GM19397 (cell line): ENCODE data around the gene OTX2.

ENCODE experiments used
- ATAC-seq: cut with Tn5 transposase; IDR thresholded peaks from one replicate; pipeline ENCODE4 v1.9.1; 2021; ENCODE audit warnings: mild to moderate bottlenecking, moderate library complexity; ENCODE audit not compliant: unreplicated experiment

OTX2 gene

DNA sequence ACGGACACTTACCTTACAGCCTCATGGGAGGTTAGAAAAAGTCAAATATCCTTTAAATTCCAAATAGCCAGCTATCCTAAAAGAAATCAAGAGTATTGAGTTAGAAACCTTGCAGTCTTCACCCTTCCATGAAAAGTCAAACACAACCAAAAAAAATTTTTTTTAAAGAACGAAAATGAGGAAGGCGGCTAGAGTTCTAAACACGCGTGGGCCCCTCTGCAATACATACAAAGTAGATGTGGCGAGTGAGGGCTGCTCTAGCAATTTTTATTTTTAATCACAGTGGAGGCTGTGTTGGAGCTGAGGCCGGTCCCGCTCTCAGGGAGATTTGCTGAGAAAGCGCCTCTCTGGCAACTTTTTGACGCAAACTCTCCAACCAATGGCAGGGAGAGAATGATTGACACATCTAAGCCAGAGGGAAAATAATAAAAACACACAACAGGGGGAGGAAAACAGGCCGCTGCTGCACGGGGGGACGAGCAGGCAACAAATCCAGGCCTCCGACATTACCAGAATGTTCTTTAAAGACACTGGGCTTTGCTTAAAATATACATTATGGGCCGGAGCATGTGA is at the start of gene OTX2:
Gene OTX2, minus strand, starts transcription at position 333 of the 573 bp plus-strand sequence. CDS start 5,023 bp downstream, outside the sequence.
- ATAC-seq = no peak

DNA sequence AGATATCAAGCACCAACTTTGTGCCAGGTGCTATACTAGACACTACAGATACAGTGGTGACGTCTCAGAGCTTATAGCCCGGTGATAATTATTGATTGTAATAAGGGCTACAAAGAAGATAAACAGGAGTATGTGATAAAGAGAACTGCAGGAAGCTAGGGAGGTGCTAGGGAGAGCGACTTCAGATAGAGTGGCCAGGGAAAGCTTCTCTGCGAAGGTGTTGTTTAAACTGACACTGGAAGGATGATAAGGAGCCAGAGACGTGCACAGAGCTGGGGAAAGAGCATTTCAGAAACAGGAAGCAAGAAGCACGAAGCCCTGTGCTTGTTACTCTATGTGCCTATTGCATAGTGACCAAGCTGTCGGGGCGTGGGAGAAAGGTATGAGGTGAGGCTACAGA is 48.1 kb upstream of the OTX2 start:
- ATAC-seq = no peak

DNA sequence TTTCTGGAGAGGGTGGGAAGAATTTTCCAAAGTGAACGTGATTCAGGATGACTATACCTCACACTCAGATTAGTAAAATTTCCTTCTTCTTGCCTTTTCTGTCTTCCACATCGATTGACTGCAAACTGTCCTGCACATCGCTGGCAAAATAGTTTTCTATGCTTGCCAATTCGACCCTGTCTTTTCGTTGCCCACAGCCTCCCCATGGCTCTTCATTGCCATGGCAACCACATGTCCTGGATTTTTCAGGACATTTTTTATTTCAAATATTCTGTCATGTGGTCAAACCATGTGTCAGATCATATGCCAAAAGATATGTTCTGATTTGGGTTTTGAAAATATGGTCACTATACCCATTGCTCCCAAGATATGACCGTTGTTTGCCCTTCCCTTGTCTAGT is 46.9 kb upstream of the OTX2 start:
- ATAC-seq = no peak

DNA sequence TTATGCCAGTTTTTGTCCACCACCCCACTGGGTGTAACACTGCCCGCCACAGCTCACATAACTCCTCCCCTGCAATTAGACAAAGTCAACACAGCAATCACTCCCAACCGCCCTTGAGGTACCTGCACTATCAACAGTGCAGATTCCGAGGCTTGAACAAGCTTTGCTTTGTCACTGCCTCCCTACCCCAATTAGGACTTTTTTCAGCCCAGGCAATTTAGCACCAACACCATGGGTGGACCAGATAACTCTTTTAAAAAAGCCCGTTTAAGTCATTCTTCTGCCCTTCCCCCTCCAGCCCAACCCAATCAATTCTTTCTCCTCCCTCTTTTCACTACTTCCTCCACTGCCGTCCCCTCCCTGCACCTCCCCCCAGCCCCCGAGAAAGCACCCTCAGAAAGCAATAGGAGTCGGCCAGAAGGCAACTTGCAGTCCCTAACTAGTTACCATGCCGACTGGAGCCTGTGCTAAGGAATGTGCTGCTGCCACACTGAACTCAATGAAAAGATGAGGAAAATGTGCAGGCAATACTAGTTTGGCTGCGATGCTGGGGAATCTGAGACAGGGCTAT is 45.7 kb upstream of the OTX2 start:
- no peak for ATAC-seq

DNA sequence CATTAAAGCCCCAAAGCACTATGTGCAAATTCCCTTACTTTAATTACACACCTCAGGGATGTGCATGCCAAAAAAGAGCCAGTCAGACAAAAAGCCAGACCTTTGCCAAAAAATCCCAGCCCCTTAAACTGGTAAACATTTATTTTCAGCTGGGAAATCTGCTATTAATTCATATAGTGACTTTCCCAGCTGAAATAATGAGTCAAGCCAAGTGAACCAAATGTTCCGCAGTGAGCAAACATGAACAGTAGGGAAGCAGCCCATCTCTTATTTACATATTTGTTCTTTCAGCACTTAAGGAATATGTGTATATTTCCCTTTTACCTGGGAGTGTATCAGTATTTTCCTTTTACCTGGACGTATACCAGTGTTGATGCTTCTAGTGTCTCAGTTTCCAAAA is 44.0 kb upstream of the OTX2 start:
- ATAC-seq = no peak

DNA sequence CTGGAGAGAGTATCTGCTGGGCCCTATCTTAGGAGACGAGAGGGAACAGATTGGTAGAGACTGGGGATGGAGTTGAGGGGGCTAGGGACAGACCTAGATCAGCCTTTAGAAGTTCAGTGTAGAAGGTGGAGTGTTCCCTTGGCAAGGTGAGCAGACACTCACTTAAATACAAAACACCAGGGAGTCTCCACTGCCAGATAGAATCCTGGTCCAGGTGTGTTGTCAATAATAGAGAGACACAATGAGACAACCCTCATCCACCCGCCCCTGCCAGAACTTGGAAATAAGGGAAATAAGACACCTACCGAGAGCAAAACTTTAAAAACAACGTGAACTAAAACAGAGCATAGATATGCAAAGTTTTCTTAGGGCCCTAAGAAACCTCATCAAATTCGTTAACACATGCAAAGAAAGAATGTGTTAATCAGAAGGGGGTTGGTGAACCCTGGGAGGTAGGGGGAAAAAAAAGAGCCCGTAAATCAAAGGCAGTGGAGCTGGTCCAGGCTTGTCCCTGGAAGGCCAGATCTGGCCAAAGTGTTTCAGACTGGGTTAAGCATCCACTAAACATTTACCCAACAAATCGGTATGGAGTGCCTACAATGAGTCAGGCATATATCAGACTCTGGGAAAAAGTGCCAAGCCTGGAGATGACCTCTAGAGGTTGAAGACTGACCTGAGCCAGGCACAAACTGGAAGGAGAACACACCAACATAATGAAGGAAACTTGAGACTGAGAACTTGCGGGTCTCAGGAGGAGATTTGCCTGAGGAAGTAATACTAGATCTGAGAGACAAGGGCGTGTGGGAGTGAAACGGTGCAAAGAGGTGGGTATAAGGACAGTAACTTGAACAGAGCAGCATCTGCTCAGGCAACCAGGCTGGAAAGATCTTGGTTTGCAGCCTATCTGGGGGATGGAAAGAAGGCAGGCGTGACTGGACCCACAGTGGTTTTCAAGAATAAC is 37.0 kb upstream of the OTX2 start:
- ATAC-seq = no peak

DNA sequence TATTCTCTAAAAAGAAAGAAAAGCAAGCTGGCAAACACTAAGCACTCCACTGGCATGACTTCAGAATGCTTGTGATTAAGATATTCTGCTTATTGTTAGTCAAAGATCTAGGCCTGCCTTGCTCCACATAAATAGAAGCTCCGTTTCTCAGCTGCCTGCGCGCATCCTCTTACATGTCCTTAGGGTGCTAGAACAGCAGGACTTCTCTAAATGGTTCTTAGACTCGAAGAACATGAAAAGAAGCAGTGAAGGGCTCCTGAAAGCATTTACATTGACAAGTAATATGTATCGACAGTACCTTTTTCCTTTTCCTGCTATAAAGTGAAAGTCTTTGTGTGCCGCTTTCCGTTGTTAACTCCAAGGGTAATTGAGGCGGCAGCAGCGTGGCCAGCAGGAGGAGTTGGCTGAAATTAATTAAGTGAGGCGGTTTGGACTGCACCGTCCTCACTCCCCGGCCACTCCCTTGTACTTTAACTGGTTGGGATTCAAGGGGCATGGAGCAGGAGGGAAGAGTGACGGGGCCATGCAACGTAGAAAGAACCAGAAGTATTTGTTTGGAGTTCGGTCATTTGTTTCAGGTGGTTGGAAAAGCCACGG is 34.2 kb upstream of the OTX2 start:
- no peak for ATAC-seq

DNA sequence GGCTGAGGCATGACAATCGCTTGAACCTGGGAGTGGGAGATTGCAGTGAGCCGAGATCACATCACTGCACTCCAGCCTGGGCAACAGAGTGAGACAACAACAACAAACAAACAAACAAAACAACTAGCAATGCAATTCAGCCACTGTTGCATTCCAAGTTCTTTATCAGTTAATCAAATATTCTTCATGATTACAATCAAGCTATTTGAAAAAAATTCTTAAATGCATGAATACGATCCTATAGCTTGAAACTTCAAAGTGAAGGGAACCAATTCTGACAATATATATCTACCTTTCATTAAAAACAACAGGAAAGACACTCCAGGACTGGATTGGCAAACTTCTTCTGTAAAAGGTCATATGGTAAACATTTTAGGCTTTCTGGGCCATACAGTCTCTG is 31.3 kb upstream of the OTX2 start:
- no peak for ATAC-seq

DNA sequence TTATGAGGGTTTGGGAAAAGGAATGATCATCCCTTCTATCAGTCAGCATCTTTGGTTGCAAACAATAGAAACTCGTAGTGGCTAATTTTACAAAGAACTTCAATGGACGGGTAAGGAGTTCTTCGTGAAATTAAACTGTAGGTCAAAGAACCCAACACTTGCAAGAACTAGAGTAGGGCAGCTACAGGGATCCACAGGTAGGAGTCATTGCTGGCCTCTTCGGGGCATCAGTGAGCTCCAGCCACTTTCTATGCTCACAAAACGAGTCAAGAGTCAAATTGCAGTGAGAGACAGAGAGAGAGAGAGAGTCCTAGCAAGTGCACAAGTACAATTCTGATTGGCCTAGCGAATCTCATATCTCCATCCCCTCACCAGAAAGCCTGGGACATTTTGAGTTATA is 29.9 kb upstream of the OTX2 start:
- no peak for ATAC-seq

DNA sequence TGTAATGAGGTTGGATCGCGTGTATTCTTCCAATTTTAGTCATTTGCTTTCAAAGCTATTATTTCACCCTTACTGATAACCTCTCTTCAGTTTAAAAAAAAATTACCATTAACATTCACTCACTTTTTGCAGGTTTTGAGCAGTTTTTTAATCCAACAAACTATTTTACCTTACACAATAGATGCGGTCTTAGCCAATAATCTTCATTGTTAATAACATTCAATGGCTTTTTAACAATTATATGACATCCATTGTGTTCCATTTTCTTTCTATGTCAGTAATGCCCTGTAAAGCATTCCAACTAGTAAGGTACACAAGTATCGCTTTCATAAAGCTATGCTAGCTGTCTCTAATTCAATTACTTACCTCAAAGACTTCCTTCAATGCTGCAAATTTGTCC is 18.9 kb upstream of the OTX2 start:
- no peak for ATAC-seq

DNA sequence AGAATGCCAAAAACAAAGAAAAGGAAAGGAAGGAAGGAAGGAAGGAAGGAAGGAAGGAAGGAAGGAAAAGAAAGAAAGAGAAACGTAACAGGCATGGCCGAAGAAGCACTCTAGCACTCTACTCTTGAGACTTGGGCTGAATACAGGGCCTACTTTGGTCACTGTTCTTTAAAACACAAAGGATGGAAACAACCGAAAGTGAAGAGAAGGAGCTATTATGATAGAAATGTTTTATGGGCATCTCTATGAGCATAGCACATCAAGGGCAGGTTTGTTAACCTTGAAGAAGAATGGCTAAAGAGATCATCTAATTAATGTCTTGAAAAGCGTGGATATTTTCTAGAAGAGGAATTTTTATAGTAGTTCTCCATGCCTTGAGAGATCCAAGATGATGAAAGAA is 15.9 kb upstream of the OTX2 start:
- ATAC-seq = no peak

DNA sequence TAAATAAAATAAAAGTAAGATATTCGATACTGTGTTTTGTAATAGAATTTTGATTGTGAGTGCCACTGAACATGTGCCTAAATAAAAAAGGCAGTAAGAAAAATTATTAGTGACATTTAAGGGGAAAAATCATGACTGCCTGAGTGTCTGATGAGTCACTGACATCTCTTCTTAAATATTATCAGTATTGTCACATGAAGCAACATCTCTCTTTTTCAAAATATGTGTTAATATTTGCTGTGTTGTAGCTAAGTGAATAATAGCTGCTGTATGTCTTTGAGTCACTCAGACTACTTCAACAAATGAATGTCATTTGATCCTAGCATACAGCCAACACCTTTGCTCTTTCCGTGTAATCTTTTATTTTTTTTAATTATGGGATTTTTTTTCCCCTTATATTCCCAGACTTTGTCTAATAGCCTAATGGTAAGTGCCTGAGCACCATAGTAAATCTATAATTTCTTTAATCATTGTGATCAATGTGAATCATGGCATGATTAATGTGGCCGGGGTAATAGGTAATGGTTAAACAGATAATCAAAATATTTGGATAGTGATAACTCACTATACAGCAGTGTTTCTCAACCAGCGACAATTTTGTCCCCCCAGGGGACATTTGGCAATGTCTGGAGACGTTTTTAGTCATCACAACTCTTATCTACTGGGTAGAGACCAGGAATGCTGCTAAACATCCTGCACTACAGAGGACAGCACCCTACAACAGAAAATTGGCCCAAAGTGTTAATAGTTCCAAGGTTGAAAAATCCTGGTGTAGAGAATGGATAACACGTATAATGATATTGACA is 11.7 kb upstream of the OTX2 start:
- ATAC-seq = no peak

DNA sequence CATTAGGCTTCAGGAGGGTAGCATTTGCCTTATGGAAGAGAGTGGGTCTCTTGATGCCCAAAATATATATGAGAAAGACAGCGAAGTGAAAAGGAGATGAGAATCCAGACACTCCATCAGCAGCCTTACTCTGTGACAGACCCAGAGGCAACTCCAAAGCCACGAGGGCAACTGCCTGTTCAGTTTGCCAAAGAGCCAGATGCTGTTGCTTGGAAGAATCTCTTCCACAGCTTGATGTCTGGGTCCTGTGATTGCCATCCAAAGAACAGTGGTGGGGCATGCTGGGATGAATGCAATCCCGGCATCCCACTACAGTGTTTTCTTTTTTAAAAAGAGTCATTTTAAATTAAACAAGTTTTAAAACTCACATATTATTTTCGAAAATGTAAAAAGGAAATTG is 10.9 kb upstream of the OTX2 start:
- ATAC-seq = no peak

DNA sequence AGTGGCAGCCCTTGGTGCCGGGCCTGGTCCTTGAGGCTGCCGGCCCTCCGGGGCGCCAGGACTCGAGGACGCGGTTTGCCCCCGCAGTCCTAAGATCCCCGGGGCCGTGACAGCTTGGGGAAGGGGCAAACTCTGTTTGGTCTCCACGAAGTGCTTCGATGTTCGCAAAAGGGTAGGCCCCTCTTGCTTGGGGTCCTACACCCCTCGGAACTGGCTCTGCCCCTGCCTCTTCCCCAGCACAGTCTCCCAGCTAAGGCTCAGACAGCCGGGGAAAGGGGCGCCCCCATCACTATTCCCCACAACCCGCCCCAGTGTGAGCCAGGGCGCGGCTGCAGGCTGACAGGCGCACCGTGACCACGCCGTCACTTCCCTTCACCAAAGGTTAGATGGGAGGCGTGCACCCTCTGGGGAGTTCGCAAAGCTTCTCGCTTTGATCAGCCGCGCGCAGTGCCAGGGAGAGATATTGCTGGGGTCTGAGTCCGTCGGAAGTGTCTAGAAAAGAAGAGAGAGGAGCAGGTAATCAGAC is 7.2 kb upstream of the OTX2 start:
- no peak for ATAC-seq

DNA sequence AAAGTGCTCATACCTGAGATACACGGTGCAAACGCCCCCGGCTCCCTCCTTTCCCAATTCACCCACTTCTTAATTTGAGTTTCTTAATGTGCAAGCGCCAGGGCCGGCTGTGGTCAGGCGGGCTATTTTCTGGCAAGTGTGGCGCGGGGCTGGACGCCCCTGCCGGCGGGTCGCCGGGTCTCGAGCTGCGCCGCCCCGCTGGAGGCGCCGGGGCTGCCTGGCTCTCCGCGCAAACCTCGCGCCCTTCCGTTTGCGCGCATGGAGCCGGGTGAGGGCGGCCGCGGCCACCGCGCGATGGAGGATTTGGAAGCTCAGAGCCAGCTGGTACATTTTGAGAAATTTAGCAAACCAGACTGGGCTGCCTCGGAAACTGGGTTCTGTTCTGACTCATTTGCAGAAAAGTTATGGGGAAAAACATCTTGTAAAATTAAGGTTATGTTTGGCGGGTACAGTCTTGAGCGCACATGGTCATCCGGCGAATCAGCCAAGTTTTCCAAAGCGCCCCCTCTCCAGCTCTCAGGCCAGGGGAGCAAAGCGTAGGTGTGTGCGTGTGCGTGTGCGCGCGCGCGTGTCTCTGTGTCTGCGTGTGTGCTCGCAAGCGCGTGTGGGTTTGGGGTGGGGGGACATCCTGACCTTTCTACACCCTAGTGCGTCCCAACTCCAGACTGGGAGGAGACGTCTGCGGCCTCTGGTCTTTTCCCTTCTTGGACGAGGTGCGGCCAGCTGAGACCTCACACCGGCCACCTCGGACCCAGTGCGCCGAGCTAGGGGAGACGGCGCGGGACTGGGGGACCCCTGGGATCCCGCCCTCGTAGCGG is 6.5 kb upstream of the OTX2 start:
- ATAC-seq = no peak

DNA sequence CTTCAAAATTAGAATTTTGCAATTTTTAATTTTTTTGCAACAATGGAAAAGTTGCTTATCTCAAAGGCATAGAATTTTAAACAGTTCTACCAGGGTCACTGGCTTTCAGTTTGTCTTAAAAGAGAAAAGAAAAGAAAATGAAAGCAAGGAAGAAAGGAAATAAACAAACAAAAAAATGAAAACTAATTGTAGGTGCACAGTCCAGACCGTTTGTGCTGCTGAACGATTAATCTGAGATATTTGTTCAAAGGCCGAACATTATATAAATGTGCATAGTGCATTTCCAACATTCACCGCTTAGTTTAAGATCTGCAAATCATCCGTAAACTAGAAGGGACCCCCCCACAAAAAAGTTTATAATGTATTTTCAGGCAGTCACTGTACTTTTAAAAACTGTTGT is 5.5 kb upstream of the OTX2 start:
- no peak for ATAC-seq

DNA sequence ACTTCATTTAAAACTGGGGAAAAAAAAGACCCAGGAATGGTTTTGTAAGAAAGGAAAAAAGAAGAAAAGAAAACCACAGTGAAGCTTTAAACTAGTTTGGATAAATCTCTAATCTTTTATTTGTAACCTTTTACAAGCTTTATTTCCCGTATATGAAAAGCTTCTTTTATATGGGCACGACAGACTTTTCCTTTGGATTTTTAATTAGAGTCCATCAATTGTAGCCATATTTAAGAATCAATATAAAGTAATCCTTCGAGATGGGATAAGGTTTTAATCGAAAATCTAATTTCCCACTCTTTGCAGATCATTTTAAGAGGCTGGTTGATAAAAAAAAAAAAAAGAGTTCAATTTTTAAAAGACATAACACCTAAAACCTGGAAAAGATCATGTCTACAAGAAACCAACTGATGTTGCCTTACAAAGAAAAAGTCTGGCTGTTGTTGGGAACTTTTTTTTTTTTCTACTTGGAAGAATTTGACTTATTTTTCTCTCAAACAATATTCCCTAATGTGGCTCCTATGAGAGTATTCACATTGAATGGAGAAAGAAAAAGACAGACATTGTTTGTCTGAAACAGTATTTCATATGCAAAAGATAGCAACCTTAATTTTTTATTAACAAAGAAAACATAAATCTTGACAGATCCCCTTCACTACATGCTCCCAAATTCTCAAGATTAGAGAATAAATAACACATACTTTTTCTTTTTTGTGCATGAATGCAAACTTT is 4.9 kb upstream of the OTX2 start:
- no peak for ATAC-seq

DNA sequence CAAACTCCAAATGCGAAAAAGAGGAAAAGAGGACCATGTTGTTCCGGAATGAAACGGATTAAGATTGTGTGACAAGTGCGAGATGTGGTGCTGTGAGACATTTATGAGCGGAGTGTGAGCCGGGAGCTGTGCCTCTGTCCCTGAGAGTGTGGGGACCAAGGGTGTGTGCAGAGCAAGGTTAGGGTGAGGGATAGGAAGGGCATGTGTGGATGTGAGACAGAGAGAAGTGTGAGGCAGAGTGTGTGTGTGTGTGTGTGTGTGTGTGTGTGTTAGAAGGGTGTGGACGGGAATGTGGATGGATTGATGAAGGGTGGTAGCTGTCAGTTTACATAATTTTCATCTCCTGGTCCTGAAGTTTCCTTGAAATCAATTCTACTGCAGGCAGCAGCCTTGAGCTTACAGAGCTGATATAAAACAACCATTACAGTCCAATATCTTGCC is 4.3 kb upstream of the OTX2 start:
- ATAC-seq = no peak

DNA sequence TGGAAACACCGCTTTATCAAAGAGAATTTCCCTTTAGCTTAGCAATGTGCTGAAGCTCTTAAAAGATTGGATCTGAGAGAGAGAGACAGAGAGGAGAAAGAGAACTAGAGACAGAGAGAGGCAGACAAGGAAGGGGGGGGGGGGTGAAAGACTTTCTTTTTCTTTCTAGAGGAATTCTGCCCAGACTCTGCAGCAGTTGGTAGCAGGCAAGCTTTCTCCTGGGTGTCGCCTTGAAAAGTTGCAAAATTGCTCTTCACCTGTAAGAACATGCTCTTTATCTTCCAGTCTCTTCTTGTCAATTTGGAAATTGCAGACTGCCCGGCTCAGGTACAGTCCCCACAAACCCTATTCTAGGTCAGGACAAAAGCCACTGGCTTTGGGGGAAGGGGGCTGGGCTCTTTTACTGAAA is 2.9 kb upstream of the OTX2 start:
- ATAC-seq = no peak
